K562 (cell line): ENCODE measurements around the gene DGKZ. TPM values are rescaled to one million over a fixed set of nuclear protein-coding genes. Genes with fewer than 3 reads are reported as not detected.

Experiments used
- CBX5 ChIP-seq: IDR thresholded peaks from 2 replicates; pipeline ENCODE4 v1.6.1; 2014; ENCODE audit warnings: low read depth, borderline replicate concordance
- GATAD2B ChIP-seq: fragments of 450-650 bp; IDR thresholded peaks from 2 replicates; pipeline ENCODE4 v1.6.1; 2017; ENCODE audit warnings: mild to moderate bottlenecking, borderline replicate concordance
- SMC3 ChIP-seq: conservative IDR thresholded peaks from 2 replicates; pipeline ENCODE4 v1.6.1; 2011; ENCODE audit warnings: low read depth, low read length, improper control_type of control experiment; ENCODE audit not compliant: insufficient read depth
- TCF7 ChIP-seq: sonication (generic); IDR thresholded peaks from 2 replicates; pipeline ENCODE4 v1.6.1; 2016; ENCODE audit warnings: antibody characterized with exemption, borderline replicate concordance
- ZNF277 ChIP-seq: fragments of 250-450 bp; sonication (Bioruptor Pico); IDR thresholded peaks from 2 replicates; pipeline ENCODE4 v1.8.0; 2022; ENCODE audit warnings: inconsistent platforms, mild to moderate bottlenecking, moderate library complexity, borderline replicate concordance
- polyA plus RNA-seq, 8 experiments: library from polyadenylated mRNA; depleted of rRNA in 4 of 8; stranded (reverse) in 5 of 8; unstranded in 3 of 8; fragments of >200 nt; fragmentation: Nextera tagmentation in 2 of 8; fragmentation: Illumina TruSeq in 1 of 8; extraction: Ambion mirVana in 2 of 8; extraction: Trizol in 1 of 8; gene quantifications; 2 replicates each; pipeline versions ENCODE4 v1.2.1 to v1.2.3, GENCODE V29; 2011 to 2014; ENCODE audit warnings: inconsistent platforms in 1 of 8, missing spikeins in 1 of 8
- total RNA-seq, 7 experiments: library from RNA; depleted of rRNA in 6 of 7; stranded (reverse); fragments of >200 nt in 6 of 7; fragmentation: Illumina TruSeq in 2 of 7; extraction: Trizol in 2 of 7; gene quantifications; 2 replicates each; pipeline versions ENCODE4 v1.2.1 to v1.2.3, GENCODE V29; 2011 to 2021; ENCODE audit warnings: low replicate concordance in 1 of 7
- TF ChIP-seq, protein P1 (sequence below): fragments of 200-800 bp; sonication (Bioruptor generic); IDR thresholded peaks from 2 replicates; pipeline ENCODE4 v1.6.1; 2017; ENCODE audit warnings: missing genetic modification characterization, missing compliant biosample characterization
- TF ChIP-seq, protein P2 (sequence below): sonication (generic); formaldehyde crosslinking; IDR thresholded peaks from 2 replicates; pipeline ENCODE4 v1.8.0; 2022; ENCODE audit warnings: mild to moderate bottlenecking, missing genetic modification reagents

DGKZ gene
- total and polyA plus RNA-seq, 9 of the 15 experiments (the other 6 are each of a cell fraction or from before 2014, with no cell fraction given) = 0.51 to 100 (median 44.2) TPM

DNA sequence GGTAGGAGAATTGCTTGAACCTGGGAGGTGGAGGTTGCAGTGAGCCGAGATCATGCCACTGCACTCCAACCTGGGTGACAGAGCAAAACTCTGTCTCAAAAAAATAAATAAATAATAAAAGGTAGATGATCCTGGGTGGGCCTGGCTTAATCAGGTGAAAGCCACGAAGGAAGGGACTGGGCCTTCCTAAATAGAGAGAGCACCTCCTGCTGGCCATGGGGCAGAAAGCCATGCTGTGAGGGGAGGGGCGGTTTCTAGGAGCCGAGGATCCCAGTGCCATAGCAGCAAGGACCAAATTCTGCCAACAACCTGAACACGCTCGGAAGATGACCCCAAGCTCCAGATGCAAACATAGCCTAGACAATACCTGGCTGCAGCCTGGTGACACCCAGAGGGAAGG, 24.5 kb upstream of the DGKZ start (continued):
- TF ChIP-seq TCF7 (no peak), CBX5 (no peak), GATAD2B (no peak), ZNF277 (CRISPR knock-in tag) (no peak), SMC3 (no peak)
- TF ChIP-seq, protein P1, sequence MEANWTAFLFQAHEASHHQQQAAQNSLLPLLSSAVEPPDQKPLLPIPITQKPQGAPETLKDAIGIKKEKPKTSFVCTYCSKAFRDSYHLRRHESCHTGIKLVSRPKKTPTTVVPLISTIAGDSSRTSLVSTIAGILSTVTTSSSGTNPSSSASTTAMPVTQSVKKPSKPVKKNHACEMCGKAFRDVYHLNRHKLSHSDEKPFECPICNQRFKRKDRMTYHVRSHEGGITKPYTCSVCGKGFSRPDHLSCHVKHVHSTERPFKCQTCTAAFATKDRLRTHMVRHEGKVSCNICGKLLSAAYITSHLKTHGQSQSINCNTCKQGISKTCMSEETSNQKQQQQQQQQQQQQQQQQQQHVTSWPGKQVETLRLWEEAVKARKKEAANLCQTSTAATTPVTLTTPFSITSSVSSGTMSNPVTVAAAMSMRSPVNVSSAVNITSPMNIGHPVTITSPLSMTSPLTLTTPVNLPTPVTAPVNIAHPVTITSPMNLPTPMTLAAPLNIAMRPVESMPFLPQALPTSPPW (CRISPR knock-in tag) = peak; percentile 11; the same call in 1 of the 2 replicates
- TF ChIP-seq, protein P2, sequence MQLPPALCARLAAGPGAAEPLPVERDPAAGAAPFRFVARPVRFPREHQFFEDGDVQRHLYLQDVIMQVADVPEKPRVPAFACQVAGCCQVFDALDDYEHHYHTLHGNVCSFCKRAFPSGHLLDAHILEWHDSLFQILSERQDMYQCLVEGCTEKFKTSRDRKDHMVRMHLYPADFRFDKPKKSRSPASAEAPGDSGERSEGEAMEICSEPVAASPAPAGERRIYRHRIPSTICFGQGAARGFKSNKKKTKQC (CRISPR knock-in tag) = no peak
